ENCODE results near the gene SESN1. TPM values are rescaled to one million over a fixed set of nuclear protein-coding genes. Genes with fewer than 3 reads are reported as not detected.

The SESN1 gene
- polyA plus RNA-seq, 1 experiment: 29.6 TPM

GRCh38 chr6:108996208-108996607, 98.4 kb downstream of the SESN1 start:
- ChIA-PET CTCF (interaction anchor here (1.0 to 1.9 kb wide), 2 partner anchors 77 to 454 kb away, joined by 3 to 5 read pairs; no protein-coding TSS in a partner anchor), POLR2A (no interaction called here)
- Histone ChIP-seq H3K4me3 (ENCODE audit: low read depth, low read length) (no peak overlapping the region), H3K27me3 (ENCODE audit: control insufficient read depth, insufficient read depth, low read length) (no peaks in the 10 kb centered on the region), H3K9me3 (ENCODE audit: control insufficient read depth, insufficient read depth, low read length) (no peaks in the 10 kb centered on the region), H3K27ac (ENCODE audit: low read depth, low read length) (no peak overlapping the region)
- no peak for TF ChIP-seq CTCF (IDR thresholded peaks at IDR 0.05; ENCODE audit: low read depth, low read length)
- DNase-seq (ENCODE audit: low read depth, low spot score): no peak

- CTCF ChIA-PET: interaction anchor here (1.9 kb wide), 1 partner anchor 78 kb away, joined by 5 read pairs; no protein-coding TSS in a partner anchor
Measured at GRCh38 chr6:108995296-108995695, 99.3 kb downstream of the SESN1 start.

GRCh38 chr6:108993876-108994275, 100.8 kb downstream of the SESN1 start:
- H3K9me3 ChIP-seq (ENCODE audit: control insufficient read depth, insufficient read depth, low read length): no peaks in the 10 kb centered on the region
- ChIA-PET POLR2A (no interaction called here), CTCF (no interaction called here)
- no peak overlapping the region for H3K4me3 ChIP-seq (ENCODE audit: low read depth, low read length)
- DNase-seq (ENCODE audit: low read depth, low spot score): no peak
- no peak for TF ChIP-seq CTCF (IDR thresholded peaks at IDR 0.05; ENCODE audit: low read depth, low read length)
- no peaks in the 10 kb centered on the region for H3K27me3 ChIP-seq (ENCODE audit: control insufficient read depth, insufficient read depth, low read length)
- H3K27ac ChIP-seq (ENCODE audit: low read depth, low read length): no peak overlapping the region

More at GRCh38 chr6:108995296-108995695, 99.3 kb downstream of the SESN1 start:
- H3K27ac ChIP-seq (ENCODE audit: low read depth, low read length): no peak overlapping the region
- POLR2A ChIA-PET: no interaction called here
- H3K4me3 ChIP-seq (ENCODE audit: low read depth, low read length): no peak overlapping the region
- TF ChIP-seq CTCF (IDR thresholded peaks at IDR 0.05; ENCODE audit: low read depth, low read length): no peak
- no peak for DNase-seq (ENCODE audit: low read depth, low spot score)
- no peaks in the 10 kb centered on the region for H3K27me3 ChIP-seq (ENCODE audit: control insufficient read depth, insufficient read depth, low read length)
- H3K9me3 ChIP-seq (ENCODE audit: control insufficient read depth, insufficient read depth, low read length): no peaks in the 10 kb centered on the region

- Histone ChIP-seq H3K27me3 (ENCODE audit: control insufficient read depth, insufficient read depth, low read length) (no peaks in the 10 kb centered on the region), H3K27ac (ENCODE audit: low read depth, low read length) (no peak overlapping the region), H3K9me3 (ENCODE audit: control insufficient read depth, insufficient read depth, low read length) (no peaks in the 10 kb centered on the region), H3K4me3 (ENCODE audit: low read depth, low read length) (no peak overlapping the region)
- ChIA-PET CTCF (no interaction called here), POLR2A (no interaction called here)
- DNase-seq (ENCODE audit: low read depth, low spot score): no peak
- no peak for TF ChIP-seq CTCF (IDR thresholded peaks at IDR 0.05; ENCODE audit: low read depth, low read length)
Measured at GRCh38 chr6:108989700-108990099, 104.9 kb downstream of the SESN1 start.

- no peaks in the 10 kb centered on the region for H3K27me3 ChIP-seq (ENCODE audit: control insufficient read depth, insufficient read depth, low read length)
- no peak for DNase-seq (ENCODE audit: low read depth, low spot score)
- no peak overlapping the region for H3K27ac ChIP-seq (ENCODE audit: low read depth, low read length)
- no peak for TF ChIP-seq CTCF (IDR thresholded peaks at IDR 0.05; ENCODE audit: low read depth, low read length)
- ChIA-PET CTCF (no interaction called here), POLR2A (no interaction called here)
- no peak overlapping the region for H3K4me3 ChIP-seq (ENCODE audit: low read depth, low read length)
- H3K9me3 ChIP-seq (ENCODE audit: control insufficient read depth, insufficient read depth, low read length): no peaks in the 10 kb centered on the region
Measured at GRCh38 chr6:108988765-108989164, 105.9 kb downstream of the SESN1 start.

All from AG04450 (cell line).